NCI-H748 (cell line): ENCODE measurements around the gene DOK6.

Source experiments
- DNase-seq: peaks from one replicate; lab custom pipeline; 2025; ENCODE audit not compliant: unreplicated experiment; lab: John Stamatoyannopoulos, UW

The DOK6 gene

GRCh38 chr18:69895066-69896047 lies 494.7 kb downstream of the DOK6 start:
- DNase-seq = no peak

DNA sequence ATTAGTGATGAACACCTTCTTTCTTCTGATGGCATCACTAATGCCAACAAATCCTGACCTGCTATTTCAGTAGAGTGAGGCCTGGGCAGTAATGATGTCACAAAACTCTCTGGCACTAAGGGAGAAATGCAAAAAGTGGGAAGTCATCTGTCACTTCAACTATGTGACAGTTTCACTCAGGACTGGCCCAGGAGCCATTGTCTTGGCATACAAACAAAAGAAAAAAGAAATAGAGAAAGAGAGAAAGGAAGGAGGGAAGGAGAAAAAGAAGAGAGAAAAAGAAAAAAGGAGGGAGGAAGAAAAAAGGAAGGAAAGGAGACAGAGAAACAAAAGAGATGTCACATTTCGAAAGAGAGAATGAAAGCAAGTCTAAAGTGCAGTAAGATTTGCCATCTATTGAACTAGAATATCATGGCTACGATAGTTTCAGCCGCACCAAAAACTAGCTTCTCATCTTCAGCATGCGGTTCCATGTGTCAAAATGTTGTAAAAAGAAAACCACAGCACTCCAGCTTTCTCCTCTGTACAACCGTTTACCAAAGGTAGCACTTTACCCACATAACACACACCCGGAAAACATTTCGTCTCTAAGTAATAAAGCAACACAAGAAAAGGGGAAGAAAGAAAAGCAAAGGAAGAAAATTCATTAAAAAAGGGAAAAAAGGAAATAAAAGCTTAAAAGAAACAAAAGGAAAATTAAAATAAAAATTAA lies 496.9 kb downstream of the DOK6 start:
- DNase-seq = no peak

DNA sequence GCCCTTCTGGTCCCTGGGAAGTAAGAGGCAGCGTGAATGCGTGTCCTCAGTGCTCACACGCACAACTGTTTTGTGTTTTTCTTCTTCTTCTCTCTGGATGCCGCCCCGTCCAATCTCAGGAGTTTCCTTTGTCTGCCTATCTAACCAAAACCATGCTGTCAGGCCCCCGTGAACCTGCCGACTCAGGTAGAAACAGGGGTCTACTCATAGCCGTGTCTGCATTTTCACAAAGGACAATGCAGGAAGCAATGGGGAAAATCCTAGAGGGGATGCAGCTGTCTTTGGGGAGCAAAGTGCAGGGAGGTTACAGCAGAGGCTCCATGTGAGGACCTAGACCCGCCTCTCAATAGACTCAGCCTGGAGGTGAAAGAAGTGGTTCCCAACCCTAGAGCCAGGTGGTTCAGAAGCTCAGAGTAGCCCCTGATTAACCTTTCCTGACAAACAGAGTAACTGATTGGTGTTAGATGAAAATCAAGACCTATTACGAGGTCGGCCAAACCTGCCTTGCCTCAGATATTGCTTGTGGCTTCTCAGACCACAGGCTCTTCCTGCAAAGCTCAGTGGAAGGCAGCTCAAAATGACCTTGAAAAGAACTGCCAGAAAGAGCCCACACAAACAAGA lies 497.7 kb downstream of the DOK6 start:
- no peak for DNase-seq
